Right lobe of liver (tissue), 4 donors: ENCODE results near the gene IQGAP3.

Experiments used
- CTCF ChIP-seq, 4 donors: fragments of 200-600 bp in 3 of 4; fragments of 450-650 bp in 1 of 4; IDR thresholded peaks; one replicate each; pipeline versions ENCODE4 v1.5.1 to v1.8.0; 2016 to 2022; ENCODE audit warnings: antibody characterized with exemption in 4 of 4, mild to moderate bottlenecking in 2 of 4
- POLR2A ChIP-seq: fragments of 450-650 bp; IDR thresholded peaks from one replicate; pipeline ENCODE4 v1.6.1; 2017; ENCODE audit warnings: antibody characterized with exemption, mild to moderate bottlenecking
- donor health status: DM: no; HTN: no; CAD: no.
- donor health status: DM: no; HTN: no; CAD: no.
- donor health status: DM: no; HTN: yes; CAD: no.

DNA sequence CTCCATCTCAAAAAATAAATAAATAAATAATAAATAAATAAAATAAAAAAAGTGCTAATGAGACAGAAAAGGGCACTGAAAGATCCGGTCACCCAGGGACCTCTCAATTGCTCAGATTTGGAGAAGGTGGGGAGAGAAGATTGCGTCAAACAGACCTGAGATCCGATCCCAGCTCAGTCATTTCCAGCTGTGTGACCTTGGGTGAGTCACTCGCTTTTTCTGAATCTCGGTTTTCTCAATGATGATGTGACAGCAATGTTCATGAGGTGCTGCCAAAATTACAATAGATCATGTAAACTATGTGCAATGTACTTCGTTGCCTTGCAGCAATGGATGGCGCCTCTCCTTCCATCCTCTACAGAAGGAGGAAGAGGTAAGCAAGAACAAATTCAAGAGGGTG lies 60.7 kb downstream of the IQGAP3 start:
- no peak for TF ChIP-seq POLR2A
- no peak for TF ChIP-seq CTCF (IDR thresholded peaks at IDR 0.05)
